Measurements from ENCODE around the gene PRKN.

The PRKN gene

DNA sequence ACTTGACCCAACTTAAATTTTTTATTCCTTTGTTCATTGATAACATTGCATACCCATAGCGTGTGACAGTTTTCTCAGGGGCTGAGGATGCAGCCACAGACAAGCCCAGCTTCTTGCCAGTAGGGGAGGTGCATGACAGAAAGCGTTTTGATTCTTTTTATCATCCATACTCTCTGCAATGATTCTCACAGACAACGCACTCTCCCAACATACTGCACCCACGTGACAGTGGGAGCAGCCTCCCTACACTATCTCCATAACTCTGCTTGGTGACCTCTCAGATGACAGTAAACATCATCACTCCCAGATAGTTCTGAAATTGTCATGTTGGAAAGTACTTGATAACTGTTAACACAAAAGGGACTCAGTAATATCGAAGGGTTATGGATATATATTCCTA, 972.5 kb downstream of the PRKN start:
- no peaks in the 10 kb centered on the region for H3K27me3 ChIP-seq (ENCODE audit: insufficient read depth, low read depth, severe bottlenecking)
- no peaks in the 10 kb centered on the region for H3K9me3 ChIP-seq (ENCODE audit: severe bottlenecking)
- H3K4me3 ChIP-seq (ENCODE audit: low read depth, low read length), result no peak overlapping the region
- H3K36me3 ChIP-seq, result no peaks in the 10 kb centered on the region
- DNase-seq, result no peak
- H3K27ac ChIP-seq, result no peak overlapping the region
- TF ChIP-seq, protein P1, sequence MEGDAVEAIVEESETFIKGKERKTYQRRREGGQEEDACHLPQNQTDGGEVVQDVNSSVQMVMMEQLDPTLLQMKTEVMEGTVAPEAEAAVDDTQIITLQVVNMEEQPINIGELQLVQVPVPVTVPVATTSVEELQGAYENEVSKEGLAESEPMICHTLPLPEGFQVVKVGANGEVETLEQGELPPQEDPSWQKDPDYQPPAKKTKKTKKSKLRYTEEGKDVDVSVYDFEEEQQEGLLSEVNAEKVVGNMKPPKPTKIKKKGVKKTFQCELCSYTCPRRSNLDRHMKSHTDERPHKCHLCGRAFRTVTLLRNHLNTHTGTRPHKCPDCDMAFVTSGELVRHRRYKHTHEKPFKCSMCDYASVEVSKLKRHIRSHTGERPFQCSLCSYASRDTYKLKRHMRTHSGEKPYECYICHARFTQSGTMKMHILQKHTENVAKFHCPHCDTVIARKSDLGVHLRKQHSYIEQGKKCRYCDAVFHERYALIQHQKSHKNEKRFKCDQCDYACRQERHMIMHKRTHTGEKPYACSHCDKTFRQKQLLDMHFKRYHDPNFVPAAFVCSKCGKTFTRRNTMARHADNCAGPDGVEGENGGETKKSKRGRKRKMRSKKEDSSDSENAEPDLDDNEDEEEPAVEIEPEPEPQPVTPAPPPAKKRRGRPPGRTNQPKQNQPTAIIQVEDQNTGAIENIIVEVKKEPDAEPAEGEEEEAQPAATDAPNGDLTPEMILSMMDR (IDR thresholded peaks at IDR 0.05; ENCODE audit: low read depth, low read length), result no peak

DNA sequence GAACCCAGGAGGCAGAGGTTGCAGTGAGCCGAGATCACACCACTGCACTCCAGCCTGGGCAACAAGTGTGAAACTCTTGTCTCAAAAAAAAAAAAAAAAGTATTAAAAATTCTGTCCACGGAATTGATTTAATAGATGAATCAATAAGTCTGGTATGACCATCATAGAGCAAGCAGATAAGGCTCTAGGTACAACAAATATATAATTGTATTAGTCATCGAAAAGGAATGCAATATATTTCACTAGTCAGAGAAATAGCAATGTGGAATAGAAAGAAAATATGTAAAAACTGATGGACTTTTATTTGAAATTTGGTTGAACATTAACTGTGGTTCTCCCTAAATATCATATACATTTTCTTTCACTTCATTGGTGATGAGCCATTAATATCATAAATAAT, 976.9 kb downstream of the PRKN start:
- TF ChIP-seq, protein P1 (IDR thresholded peaks at IDR 0.05; ENCODE audit: low read depth, low read length), result no peak
- DNase-seq, result no peak
- H3K36me3 ChIP-seq, result no peaks in the 10 kb centered on the region
- H3K27ac ChIP-seq, result no peak overlapping the region
- no peaks in the 10 kb centered on the region for H3K9me3 ChIP-seq (ENCODE audit: severe bottlenecking)
- no peak overlapping the region for H3K4me3 ChIP-seq (ENCODE audit: low read depth, low read length)
- H3K27me3 ChIP-seq (ENCODE audit: insufficient read depth, low read depth, severe bottlenecking), result no peaks in the 10 kb centered on the region

DNA sequence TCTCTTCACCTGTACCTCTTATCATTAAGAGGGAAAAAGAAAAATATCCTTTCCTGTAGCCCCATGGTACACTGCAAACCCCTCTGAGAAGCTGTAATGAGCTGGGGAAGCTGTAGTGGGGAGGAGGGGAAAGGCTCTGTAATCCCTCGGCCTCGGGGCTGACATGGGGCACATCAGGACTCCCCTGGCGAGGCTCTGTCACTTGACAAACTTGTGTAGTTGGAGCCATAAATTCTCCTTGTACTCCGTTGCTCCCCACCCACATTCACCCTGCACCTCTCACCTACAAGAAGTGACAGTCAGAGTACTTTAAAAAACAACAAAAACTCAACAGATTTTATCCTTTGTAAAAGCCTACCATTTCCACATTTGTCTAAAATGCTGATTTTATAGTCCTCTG, 978.0 kb downstream of the PRKN start:
- no peaks in the 10 kb centered on the region for H3K36me3 ChIP-seq
- H3K9me3 ChIP-seq (ENCODE audit: severe bottlenecking), result no peaks in the 10 kb centered on the region
- H3K27ac ChIP-seq, result no peak overlapping the region
- peak; percentile 60 for DNase-seq
- no peak overlapping the region for H3K4me3 ChIP-seq (ENCODE audit: low read depth, low read length)
- TF ChIP-seq, protein P1 (IDR thresholded peaks at IDR 0.05; ENCODE audit: low read depth, low read length), result no peak
- no peaks in the 10 kb centered on the region for H3K27me3 ChIP-seq (ENCODE audit: insufficient read depth, low read depth, severe bottlenecking)

DNA sequence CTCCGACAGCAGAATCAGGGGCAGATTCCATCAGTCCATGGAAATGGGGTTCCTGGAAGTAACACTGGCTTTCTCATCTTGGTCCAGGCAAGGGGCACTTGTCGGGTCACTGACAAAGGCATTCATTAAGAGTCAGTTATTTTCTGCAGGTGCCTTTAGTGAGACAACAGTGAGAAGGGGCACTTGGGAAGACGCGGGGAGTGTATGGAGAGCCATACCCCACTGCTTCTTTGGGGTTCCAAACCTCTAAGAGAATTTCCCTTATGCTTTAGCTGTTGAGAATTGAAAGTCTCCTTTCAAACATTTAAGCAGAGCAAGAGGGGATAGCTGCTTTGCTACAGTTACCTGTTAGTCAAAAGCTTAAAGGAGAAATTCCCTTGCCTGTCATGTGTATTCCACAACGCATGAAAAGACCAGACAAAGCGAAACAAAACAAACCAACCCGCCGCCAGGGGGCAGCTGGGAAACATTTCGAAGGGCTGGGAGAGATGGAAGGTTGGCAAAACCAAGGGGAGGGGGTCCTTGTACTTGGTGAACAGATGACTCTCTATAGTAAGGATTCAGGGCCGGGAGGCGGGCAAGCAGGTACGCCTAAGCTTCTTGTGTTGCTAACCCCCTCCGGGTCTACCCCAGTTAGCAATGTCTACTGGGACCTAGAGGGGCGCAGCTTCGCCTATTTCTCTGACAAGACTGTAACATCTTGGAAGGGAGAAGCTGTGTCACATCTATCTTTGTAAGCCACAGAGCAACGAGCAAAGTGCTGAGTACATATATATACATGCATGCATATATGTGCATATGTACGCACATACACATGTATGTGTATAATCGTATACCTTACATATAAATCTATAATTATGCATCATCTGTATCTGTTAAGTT, 978.8 kb downstream of the PRKN start:
- DNase-seq, result peak; percentile 84
- no peaks in the 10 kb centered on the region for H3K27me3 ChIP-seq (ENCODE audit: insufficient read depth, low read depth, severe bottlenecking)
- TF ChIP-seq, protein P1 (IDR thresholded peaks at IDR 0.05; ENCODE audit: low read depth, low read length), result peak; percentile 71
- no peak overlapping the region for H3K27ac ChIP-seq
- H3K36me3 ChIP-seq, result no peaks in the 10 kb centered on the region
- H3K9me3 ChIP-seq (ENCODE audit: severe bottlenecking), result no peaks in the 10 kb centered on the region
- H3K4me3 ChIP-seq (ENCODE audit: low read depth, low read length), result peak overlapping the region; percentile 8; the same call in 1 of the 2 replicates

DNA sequence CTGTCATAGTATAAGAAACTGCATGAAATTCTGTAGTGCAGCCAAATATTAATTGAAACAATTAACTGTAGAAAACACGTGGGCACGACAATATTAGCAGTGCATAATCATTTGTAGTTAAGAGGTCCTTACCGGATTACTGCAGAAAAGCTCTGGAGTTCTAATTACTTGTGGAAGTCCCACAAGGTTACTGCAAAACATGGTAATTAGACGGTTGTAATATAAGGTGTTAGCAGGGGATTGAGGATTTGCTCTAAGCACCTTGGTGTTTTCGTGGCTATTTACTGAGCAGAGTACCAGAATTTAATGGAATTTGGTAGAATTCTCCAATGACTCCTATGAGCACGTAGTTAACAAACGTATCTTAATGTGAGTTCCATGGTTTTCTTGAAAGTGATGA, 980.1 kb downstream of the PRKN start:
- no peaks in the 10 kb centered on the region for H3K36me3 ChIP-seq
- TF ChIP-seq, protein P1 (IDR thresholded peaks at IDR 0.05; ENCODE audit: low read depth, low read length), result no peak
- H3K4me3 ChIP-seq (ENCODE audit: low read depth, low read length), result no peak overlapping the region
- no peaks in the 10 kb centered on the region for H3K27me3 ChIP-seq (ENCODE audit: insufficient read depth, low read depth, severe bottlenecking)
- DNase-seq, result no peak
- no peak overlapping the region for H3K27ac ChIP-seq
- no peaks in the 10 kb centered on the region for H3K9me3 ChIP-seq (ENCODE audit: severe bottlenecking)
